GM21381 (cell line): ENCODE results near the gene VPS8.

ENCODE experiments used
- ATAC-seq: cut with Tn5 transposase; IDR thresholded peaks from one replicate; pipeline ENCODE4 v1.9.1; 2021; ENCODE audit warnings: mild to moderate bottlenecking, moderate library complexity; ENCODE audit not compliant: unreplicated experiment

The VPS8 gene

GRCh38 chr3:184807549-184807948 is 4.4 kb upstream of the VPS8 start:
- no peak for ATAC-seq

DNA sequence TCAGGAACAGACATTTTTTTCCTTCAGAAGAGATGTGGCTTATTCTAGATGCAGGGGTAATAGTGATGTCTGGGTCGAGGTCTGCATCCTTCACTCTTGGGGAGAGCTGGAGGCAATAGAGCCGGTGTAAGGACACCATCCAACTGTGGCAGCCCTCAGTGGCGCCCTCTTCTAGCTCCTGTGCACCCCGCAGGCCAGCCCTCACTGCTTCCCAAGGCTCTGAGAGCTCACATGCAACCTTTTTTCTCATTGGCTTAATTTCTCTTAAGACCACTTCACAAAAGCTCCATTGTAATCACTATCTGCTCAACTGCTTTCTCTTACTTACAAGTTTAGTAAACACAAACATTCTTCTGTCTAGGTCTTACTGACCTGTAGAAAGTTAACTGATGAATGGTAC is 3.9 kb upstream of the VPS8 start:
- ATAC-seq, result no peak

DNA sequence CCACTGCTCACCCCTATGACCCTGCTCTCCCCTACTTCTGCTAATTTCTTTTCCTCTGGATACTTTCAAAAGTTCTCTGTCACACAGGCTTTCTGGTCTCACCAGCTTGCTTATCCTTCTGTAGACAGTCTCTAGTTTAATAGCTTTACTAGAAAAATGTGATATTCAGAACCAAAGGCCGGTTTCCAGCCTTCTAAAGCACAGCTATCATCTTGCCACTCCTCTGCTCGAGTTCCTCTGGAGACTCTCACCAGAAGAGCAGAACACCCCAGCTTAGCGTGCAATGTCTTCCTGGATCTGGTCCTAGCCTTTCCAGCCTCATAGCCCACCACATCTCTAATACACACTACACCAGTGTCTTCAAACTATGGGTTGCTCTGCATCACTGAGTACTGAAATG is 1.8 kb upstream of the VPS8 start:
- ATAC-seq, result no peak

DNA sequence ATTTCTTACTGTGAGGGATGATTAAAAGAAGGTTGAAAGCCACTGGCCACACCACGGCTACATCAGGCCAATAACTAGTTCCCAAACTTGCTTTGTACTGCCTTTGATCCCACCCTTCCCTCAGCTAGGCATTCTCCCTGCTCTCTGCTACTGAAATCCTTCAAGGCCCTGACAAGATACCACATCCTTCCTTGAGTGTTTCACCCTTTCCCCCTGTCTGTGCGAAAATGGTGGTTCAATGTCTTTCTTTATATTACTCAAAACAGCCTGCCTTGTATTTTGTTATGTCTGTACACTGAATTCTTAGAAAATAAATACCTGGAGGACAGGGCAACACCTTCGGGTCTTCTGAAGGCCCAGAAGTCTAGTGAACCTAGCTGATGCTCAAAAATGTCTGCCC is 932 bp upstream of the VPS8 start:
- no peak for ATAC-seq

- no peak for ATAC-seq
Measured at GRCh38 chr3:184811663-184811998, 335 bp upstream of the VPS8 start.

DNA sequence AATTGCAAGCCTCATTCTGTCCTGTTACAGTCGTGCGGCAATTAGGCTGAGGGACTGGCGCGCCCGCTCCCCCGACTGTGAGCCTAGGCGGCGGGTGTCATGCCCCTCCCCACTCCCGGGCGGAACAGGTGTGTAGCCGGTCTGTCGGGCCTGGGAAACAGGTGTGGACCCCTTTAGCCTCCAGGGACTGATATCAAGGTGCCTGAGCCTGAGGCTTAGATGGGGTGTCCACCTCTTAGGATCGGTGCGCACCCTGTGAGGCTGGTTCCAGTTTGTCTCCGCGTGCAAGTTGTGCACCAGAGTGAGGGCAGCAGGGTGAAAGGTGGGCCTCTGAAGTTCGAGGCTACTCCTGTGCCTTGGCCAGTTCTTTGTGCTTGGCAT is 686 bp downstream of the VPS8 start:
- ATAC-seq, result peak; percentile 22

GRCh38 chr3:184813357-184813756 is 1.4 kb downstream of the VPS8 start:
- no peak for ATAC-seq

- no peak for ATAC-seq
Measured at GRCh38 chr3:184814214-184814613, 2.2 kb downstream of the VPS8 start.

GRCh38 chr3:184815046-184815930 is 3.3 kb downstream of the VPS8 start:
- no peak for ATAC-seq

DNA sequence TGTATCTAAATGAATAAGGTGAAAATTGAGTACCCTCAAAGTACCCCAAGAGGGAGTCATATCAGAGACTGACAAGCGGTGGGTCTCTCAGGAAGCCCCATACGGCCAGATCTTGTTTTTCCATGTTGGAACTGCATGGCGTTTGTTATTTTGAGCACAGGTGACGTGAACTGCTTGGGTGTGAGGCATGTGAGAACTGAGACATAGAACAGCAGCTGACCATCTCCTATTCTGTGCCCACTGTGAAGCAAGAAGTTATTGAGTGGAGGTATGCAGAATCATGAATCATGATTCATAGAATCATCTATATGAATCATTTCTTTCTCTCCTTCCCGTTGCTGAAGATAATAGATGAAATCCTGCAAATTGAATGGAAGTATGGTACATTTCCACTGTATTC is 4.6 kb downstream of the VPS8 start:
- no peak for ATAC-seq

DNA sequence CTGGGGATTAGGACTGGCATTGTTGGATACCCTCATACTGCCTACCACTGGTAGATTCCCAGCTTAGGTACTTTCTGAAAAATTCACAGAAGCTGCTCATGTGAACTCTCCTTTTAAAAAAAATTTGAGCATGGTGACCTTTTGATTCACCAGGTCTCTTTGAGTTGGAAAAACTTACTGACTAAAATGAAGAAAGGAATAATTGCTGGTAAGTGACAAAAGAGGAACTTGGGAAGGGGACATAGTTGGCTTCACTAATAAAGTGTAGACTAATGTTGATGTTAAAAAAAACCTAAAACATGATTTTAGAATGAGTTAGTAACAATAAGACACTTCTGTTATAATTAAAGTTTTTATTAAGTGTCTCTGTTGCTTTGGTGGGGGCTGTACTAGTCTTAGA is 8.6 kb downstream of the VPS8 start:
- no peak for ATAC-seq

GRCh38 chr3:184821034-184821433 is 9.1 kb downstream of the VPS8 start:
- ATAC-seq, result no peak

DNA sequence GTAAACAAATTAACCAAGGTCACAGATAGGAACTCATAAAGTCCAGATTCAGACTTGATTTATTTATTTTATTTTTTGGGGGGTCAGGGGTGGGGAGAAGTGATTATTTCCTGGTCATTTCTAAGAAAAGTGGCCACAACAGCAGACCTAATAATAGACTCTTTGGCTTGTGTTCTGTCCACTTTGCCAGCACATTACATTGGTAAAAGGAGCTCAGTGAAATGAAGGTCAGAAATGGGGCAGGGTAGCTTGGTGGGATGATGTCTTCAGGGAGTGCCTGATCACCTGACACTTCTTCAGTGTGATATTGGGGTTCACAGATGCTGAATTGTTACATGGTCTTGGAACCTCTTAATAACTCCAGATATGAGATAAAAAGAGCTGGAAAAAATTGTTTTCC is 10.1 kb downstream of the VPS8 start:
- no peak for ATAC-seq

DNA sequence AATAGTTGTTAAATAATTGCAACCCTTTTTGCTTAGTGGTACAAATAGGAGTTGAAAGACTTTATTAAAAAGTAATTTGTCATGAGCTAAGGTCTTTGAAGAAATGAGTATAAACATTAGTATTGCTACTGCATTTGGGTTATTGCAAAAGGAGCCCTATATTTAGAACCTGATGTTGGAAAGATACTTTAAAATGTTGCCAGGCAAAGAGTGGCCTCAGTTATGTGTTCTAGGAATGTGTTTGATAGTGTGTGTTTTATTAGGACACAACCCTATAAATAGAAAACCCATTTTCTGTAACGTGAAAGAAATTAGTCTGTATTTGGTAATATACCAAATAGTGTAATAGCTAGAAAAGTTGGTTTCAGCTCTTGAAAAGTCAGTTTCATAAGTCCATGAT is 10.7 kb downstream of the VPS8 start:
- no peak for ATAC-seq

- no peak for ATAC-seq
Measured at GRCh38 chr3:184823990-184824389, 12.0 kb downstream of the VPS8 start.

- ATAC-seq, result no peak
Measured at GRCh38 chr3:184825121-184825820, 13.3 kb downstream of the VPS8 start.

- no peak for ATAC-seq
Measured at GRCh38 chr3:184827572-184827971, 15.6 kb downstream of the VPS8 start.

DNA sequence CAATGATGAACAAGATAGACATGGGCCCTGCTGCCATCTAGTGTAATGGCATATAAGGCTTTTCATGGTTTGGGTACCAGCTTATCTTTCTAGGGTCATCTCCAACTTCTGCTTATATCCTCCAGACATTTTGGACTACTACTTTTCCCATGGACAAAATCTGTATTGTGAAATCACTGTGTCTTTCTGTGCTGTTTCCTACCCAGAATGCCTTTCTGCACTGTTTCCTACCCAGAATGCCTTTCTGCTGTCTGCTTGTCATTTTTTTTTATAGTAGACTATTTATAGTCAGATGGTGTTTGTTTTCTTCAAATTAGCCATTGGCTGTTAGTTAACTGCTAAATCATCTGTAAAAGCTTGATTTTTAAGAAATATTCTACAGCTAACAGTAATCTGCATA is 20.1 kb downstream of the VPS8 start:
- ATAC-seq, result no peak

- ATAC-seq, result no peak
Measured at GRCh38 chr3:184832903-184833302, 20.9 kb downstream of the VPS8 start.

- no peak for ATAC-seq
Measured at GRCh38 chr3:184836090-184836822, 24.3 kb downstream of the VPS8 start.

DNA sequence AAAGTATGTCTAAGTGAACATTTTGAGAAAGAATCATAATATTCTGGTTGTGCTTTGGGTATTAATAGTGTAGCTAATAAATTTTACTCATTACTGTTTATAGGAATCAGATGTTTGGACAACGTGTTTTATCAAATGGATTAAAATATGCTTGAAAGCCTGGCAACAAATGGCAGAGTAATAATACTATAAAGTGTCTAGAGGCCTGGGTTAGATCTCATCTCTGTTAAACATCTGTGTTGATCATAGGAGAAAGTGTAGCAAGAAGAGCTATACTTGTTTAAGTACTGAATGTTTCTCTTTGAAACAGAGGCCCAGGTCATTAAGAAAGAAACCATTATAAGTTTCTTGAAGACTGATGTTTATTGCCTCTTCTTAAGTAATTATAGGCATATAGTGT is 30.5 kb downstream of the VPS8 start:
- no peak for ATAC-seq

- no peak for ATAC-seq
Measured at GRCh38 chr3:184845819-184846218, 33.9 kb downstream of the VPS8 start.
